ENCODE results near the gene RELL2.
"Not testable (repeated sequence)": the region's sequence is repeated elsewhere in the genome, so short reads cannot be mapped to it uniquely, and the experiment has no call there.

Gene RELL2

GRCh38 chr5:141636413-141637122 is at the start of gene RELL2, which contains the start of gene HDAC3:
RELL2 (plus strand) TSS chr5:141636997; CDS start chr5:141638226, 1,229 bp downstream.
HDAC3 (minus strand) TSS chr5:141636849; CDS start chr5:141636790, 59 bp downstream.
- DNase-seq (ENCODE audit: low read depth) = peak; percentile 88

- no peak for DNase-seq (ENCODE audit: low read depth)
Measured at GRCh38 chr5:141590127-141590526, 46.7 kb upstream of the RELL2 start.

GRCh38 chr5:141596867-141597266 is 39.9 kb upstream of the RELL2 start:
- no peak for DNase-seq (ENCODE audit: low read depth)

- no peak for DNase-seq (ENCODE audit: low read depth)
Measured at GRCh38 chr5:141597394-141597793, 39.4 kb upstream of the RELL2 start.

- DNase-seq (ENCODE audit: low read depth) = no peak
Measured at GRCh38 chr5:141597814-141598213, 39.0 kb upstream of the RELL2 start.

- DNase-seq (ENCODE audit: low read depth) = peak; percentile 60
Measured at GRCh38 chr5:141598391-141599345, 38.1 kb upstream of the RELL2 start.

- no peak for DNase-seq (ENCODE audit: low read depth)
Measured at GRCh38 chr5:141602606-141603005, 34.2 kb upstream of the RELL2 start.

- peak; percentile 95 for DNase-seq (ENCODE audit: low read depth)
Measured at GRCh38 chr5:141603923-141604717, 32.7 kb upstream of the RELL2 start.

- DNase-seq (ENCODE audit: low read depth) = peak; percentile 28
Measured at GRCh38 chr5:141605523-141606277, 31.1 kb upstream of the RELL2 start.

- no peak for DNase-seq (ENCODE audit: low read depth)
Measured at GRCh38 chr5:141608046-141608445, 28.8 kb upstream of the RELL2 start.

GRCh38 chr5:141608557-141608956 is 28.2 kb upstream of the RELL2 start:
- DNase-seq (ENCODE audit: low read depth) = no peak

GRCh38 chr5:141609044-141609443 is 27.8 kb upstream of the RELL2 start:
- DNase-seq (ENCODE audit: low read depth) = no peak

GRCh38 chr5:141609921-141610320 is 26.9 kb upstream of the RELL2 start:
- not testable (repeated sequence) for DNase-seq (ENCODE audit: low read depth)

GRCh38 chr5:141611289-141611688 is 25.5 kb upstream of the RELL2 start:
- peak; percentile 50 for DNase-seq (ENCODE audit: low read depth)

GRCh38 chr5:141613344-141613743 is 23.5 kb upstream of the RELL2 start:
- DNase-seq (ENCODE audit: low read depth) = no peak

GRCh38 chr5:141615991-141616720 is 20.6 kb upstream of the RELL2 start:
- DNase-seq (ENCODE audit: low read depth) = no peak

- DNase-seq (ENCODE audit: low read depth) = peak; percentile 58
Measured at GRCh38 chr5:141617128-141617527, 19.7 kb upstream of the RELL2 start.

- no peak for DNase-seq (ENCODE audit: low read depth)
Measured at GRCh38 chr5:141617682-141618029, 19.1 kb upstream of the RELL2 start.

- DNase-seq (ENCODE audit: low read depth) = no peak
Measured at GRCh38 chr5:141618030-141618803, 18.6 kb upstream of the RELL2 start.

All from iris pigment epithelial cell (primary cell).